ENCODE measurements around the gene PAPOLA.
"Not testable (repeated sequence)": the region's sequence is repeated elsewhere in the genome, so short reads cannot be mapped to it uniquely, and the experiment has no call there.

PAPOLA gene

GRCh38 chr14:96466918-96467317 lies 35.3 kb upstream of the PAPOLA start:
- CTCF ChIA-PET = no interaction called here
- POLR2A ChIA-PET (ENCODE audit: low non-redundant PET) = no interaction called here

GRCh38 chr14:96470331-96470730 lies 31.9 kb upstream of the PAPOLA start:
- POLR2A ChIA-PET (ENCODE audit: low non-redundant PET) = no interaction called here
- DNase-seq (ENCODE audit: low spot score) = no peak
- no peak for TF ChIP-seq CTCF (conservative IDR thresholded peaks at IDR 0.05; ENCODE audit: low read depth)
- H3K27ac ChIP-seq = no peak overlapping the region
- CTCF ChIA-PET = no interaction called here

More at GRCh38 chr14:96466918-96467317, 35.3 kb upstream of the PAPOLA start:
- no peak for DNase-seq (ENCODE audit: low spot score)
- TF ChIP-seq CTCF (conservative IDR thresholded peaks at IDR 0.05; ENCODE audit: low read depth) = no peak
- no peak overlapping the region for H3K27ac ChIP-seq

- POLR2A ChIA-PET (ENCODE audit: low non-redundant PET); DNase-seq (ENCODE audit: low spot score); H3K27ac ChIP-seq: not testable (repeated sequence)
- CTCF ChIA-PET = interaction anchor here (0.6 to 0.8 kb wide), 2 partner anchors 208 to 400 kb away, joined by 3 read pairs; no protein-coding TSS in a partner anchor
Measured at GRCh38 chr14:96470967-96471366, 31.2 kb upstream of the PAPOLA start.

GRCh38 chr14:96478119-96478518 lies 24.1 kb upstream of the PAPOLA start:
- POLR2A ChIA-PET (ENCODE audit: low non-redundant PET) = no interaction called here
- CTCF ChIA-PET = no interaction called here
- no peak for DNase-seq (ENCODE audit: low spot score)
- H3K27ac ChIP-seq = no peak overlapping the region
- no peak for TF ChIP-seq CTCF (conservative IDR thresholded peaks at IDR 0.05; ENCODE audit: low read depth)

- TF ChIP-seq CTCF (conservative IDR thresholded peaks at IDR 0.05; ENCODE audit: low read depth) = no peak
- DNase-seq (ENCODE audit: low spot score) = no peak
- no peak overlapping the region for H3K27ac ChIP-seq
- ChIA-PET CTCF (interaction anchor here (0.7 kb wide), 1 partner anchor 892 kb away, joined by 3 read pairs; no protein-coding TSS in a partner anchor), POLR2A (ENCODE audit: low non-redundant PET) (no interaction called here)
Measured at GRCh38 chr14:96479435-96480146, 22.6 kb upstream of the PAPOLA start.

GRCh38 chr14:96481731-96482314 lies 20.4 kb upstream of the PAPOLA start:
- no peak overlapping the region for H3K27ac ChIP-seq
- no peak for TF ChIP-seq CTCF (conservative IDR thresholded peaks at IDR 0.05; ENCODE audit: low read depth)
- ChIA-PET CTCF (no interaction called here), POLR2A (ENCODE audit: low non-redundant PET) (no interaction called here)
- no peak for DNase-seq (ENCODE audit: low spot score)

- ChIA-PET POLR2A (ENCODE audit: low non-redundant PET) (no interaction called here), CTCF (interaction anchor here (0.6 to 0.9 kb wide), 3 partner anchors 9 to 25 kb away, joined by 4 to 11 read pairs (median 4); no protein-coding TSS in a partner anchor)
- no peak for TF ChIP-seq CTCF (conservative IDR thresholded peaks at IDR 0.05; ENCODE audit: low read depth)
- no peak overlapping the region for H3K27ac ChIP-seq
- no peak for DNase-seq (ENCODE audit: low spot score)
Measured at GRCh38 chr14:96482986-96483385, 19.2 kb upstream of the PAPOLA start.
